BJ (cell line): Measurements from ENCODE around the gene GRIN1. TPM values are rescaled to one million over a fixed set of nuclear protein-coding genes. Genes with fewer than 3 reads are reported as not detected.
A peak's percentile ranks its signal among the peaks of the same experiment; 100 is the strongest.
"Not testable (repeated sequence)": the region's sequence is repeated elsewhere in the genome, so short reads cannot be mapped to it uniquely, and the experiment has no call there.

Experiments
- CTCF ChIA-PET: fragments of 350-600 bp; formaldehyde crosslinking; extraction: SDS; loops from one replicate; lab custom pipeline; 2021; ENCODE audit warnings: antibody characterized with exemption, inconsistent platforms; lab: Yijun Ruan, JAX
- POLR2A ChIA-PET: fragments of 300-600 bp; sonication (Branson Sonifier 250); formaldehyde crosslinking; extraction: SDS; loops from one replicate; lab custom pipeline; 2021; ENCODE audit warnings: antibody characterized with exemption; lab: Charles Lee
- DNase-seq: peaks from one replicate; pipeline ENCODE4 v3.0.0-alpha.2; 2011; ENCODE audit warnings: low read depth
- H3K27me3 ChIP-seq: 2 replicates; pipeline ENCODE4 v1.6.0; 2011; ENCODE audit warnings: low read length; ENCODE audit not compliant: control insufficient read depth, insufficient read depth
- H3K36me3 ChIP-seq: 2 replicates; pipeline ENCODE4 v1.5.1; 2011; ENCODE audit warnings: low read length; ENCODE audit not compliant: control insufficient read depth, insufficient read depth
- H3K4me3 ChIP-seq: 2 replicates; pipeline ENCODE4 v1.5.1; 2011; ENCODE audit warnings: low read depth, mild to moderate bottlenecking, control low read depth, low read length
- CTCF ChIP-seq: IDR thresholded peaks from 2 replicates; pipeline ENCODE4 v1.5.1; 2011; ENCODE audit warnings: low read depth, mild to moderate bottlenecking, control low read depth, inconsistent platforms, low read length, moderate library complexity; ENCODE audit not compliant: insufficient read depth
- polyA plus RNA-seq: library from polyadenylated mRNA; depleted of rRNA; stranded (reverse); fragments of >200 nt; gene quantifications from 2 replicates; pipeline ENCODE4 v1.2.3, GENCODE V29; 2011

Gene GRIN1
- polyA plus RNA-seq, 1 experiment = 0.10 TPM

GRCh38 chr9:137128862-137129455 is 10.0 kb upstream of the GRIN1 start:
- no peak for DNase-seq
- peak overlapping the region; percentile 63 for H3K4me3 ChIP-seq
- no peak for TF ChIP-seq CTCF
- POLR2A ChIA-PET = interaction anchor here (0.5 to 1.0 kb wide), 2 partner anchors 60 to 95 kb away, joined by 3 read pairs; no protein-coding TSS in a partner anchor
- no peaks in the 10 kb centered on the region for H3K27me3 ChIP-seq
- no peaks in the 10 kb centered on the region for H3K36me3 ChIP-seq
- CTCF ChIA-PET = interaction anchor here (0.6 to 1.4 kb wide), 4 partner anchors 99 to 406 kb away, joined by 3 to 11 read pairs (median 4); partner anchors contain the start of genes RNF224 and TUBB4B

GRCh38 chr9:137129456-137130175 is 9.3 kb upstream of the GRIN1 start:
- POLR2A ChIA-PET = interaction anchor here (0.5 to 1.0 kb wide), 2 partner anchors 59 to 94 kb away, joined by 3 read pairs; no protein-coding TSS in a partner anchor
- no peak for TF ChIP-seq CTCF
- Histone ChIP-seq H3K36me3 (no peaks in the 10 kb centered on the region), H3K4me3 (peak overlapping the region; percentile 63), H3K27me3 (no peaks in the 10 kb centered on the region)
- CTCF ChIA-PET = interaction anchor here (0.6 to 1.4 kb wide), 4 partner anchors 98 to 405 kb away, joined by 3 to 11 read pairs (median 4); partner anchors contain the start of genes RNF224 and TUBB4B
- DNase-seq = peak; percentile 54

GRCh38 chr9:137130176-137130755 is 8.7 kb upstream of the GRIN1 start:
- Histone ChIP-seq H3K4me3 (peak overlapping the region; percentile 63), H3K27me3 (no peaks in the 10 kb centered on the region), H3K36me3 (no peaks in the 10 kb centered on the region)
- ChIA-PET CTCF (interaction anchor here (0.6 to 1.4 kb wide), 4 partner anchors 97 to 364 kb away, joined by 3 to 11 read pairs (median 4); partner anchors contain the start of genes RNF224 and TUBB4B), POLR2A (no interaction called here)
- DNase-seq = no peak
- TF ChIP-seq CTCF = no peak

GRCh38 chr9:137134191-137134590 is 4.8 kb upstream of the GRIN1 start:
- Histone ChIP-seq H3K27me3 (peaks cover 18% of the 10 kb centered on the region), H3K4me3 (no peak overlapping the region), H3K36me3 (no peaks in the 10 kb centered on the region)
- POLR2A ChIA-PET = no interaction called here
- CTCF ChIA-PET = no interaction called here
- TF ChIP-seq CTCF = no peak
- no peak for DNase-seq

GRCh38 chr9:137135154-137135553 is 3.8 kb upstream of the GRIN1 start:
- POLR2A ChIA-PET, H3K4me3 ChIP-seq, DNase-seq, H3K36me3 ChIP-seq: not testable (repeated sequence)
- peaks cover 25% of the 10 kb centered on the region for H3K27me3 ChIP-seq
- CTCF ChIA-PET = interaction anchor here (1.4 kb wide), 1 partner anchor 102 kb away, joined by 3 read pairs; no protein-coding TSS in a partner anchor
